ENCODE measurements around the gene AIFM1.

AIFM1 gene

DNA sequence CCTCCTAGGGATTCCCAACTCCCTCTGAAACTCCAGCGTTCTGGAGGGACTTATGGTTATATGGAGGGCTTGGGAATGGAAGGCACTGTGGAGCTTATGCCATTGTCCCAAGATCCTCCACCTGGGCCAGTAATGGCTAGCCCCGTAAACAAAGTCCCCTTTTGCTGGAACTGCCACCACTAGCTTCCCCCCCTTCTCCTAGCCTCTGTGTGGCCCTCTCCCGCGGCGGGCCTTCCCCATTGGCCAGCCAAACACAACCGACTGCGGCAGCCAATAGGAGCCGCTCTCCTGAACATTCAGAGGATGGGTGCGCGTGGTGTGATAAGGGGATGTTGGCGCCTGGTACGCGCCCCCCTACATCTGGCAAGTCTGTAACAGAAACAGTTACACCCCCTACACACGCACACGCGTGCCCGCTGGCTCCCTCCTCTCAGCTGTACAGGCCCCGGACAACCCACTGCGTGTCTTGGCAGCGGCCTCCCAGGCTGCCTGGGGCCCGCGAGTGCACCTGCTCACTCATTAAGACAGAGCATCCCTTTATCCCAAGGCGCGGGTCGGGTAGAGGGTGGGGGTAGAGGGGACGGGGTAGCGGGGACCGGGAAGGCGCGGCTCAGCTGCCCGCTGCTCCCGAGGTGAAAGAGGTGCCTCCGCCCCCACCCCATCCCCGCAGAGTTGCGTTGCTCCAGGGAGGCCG, 5.3 kb upstream of the AIFM1 start:
- peak in 13 of 14 donors; percentile 18 to 87 (median 75) for DNase-seq

DNA sequence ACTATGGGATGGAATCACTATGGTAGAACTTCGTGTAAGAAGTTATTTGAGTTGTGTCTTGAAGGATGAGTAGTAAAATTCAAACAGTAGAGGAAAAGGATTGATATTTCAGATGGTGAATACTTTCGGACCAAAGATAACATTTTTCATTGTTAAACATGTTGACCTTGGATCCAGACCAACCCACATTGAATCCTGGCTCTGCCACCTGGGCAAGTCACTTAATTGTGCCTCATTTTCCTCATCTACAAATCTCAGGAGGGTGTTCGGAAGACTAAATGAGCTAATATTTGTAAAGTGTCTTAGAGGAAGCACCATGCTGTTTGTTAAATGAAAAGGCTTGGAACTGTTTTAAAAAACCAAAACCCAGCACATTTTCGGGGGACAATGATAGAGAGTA, 1.4 kb upstream of the AIFM1 start:
- no peak for DNase-seq

DNA sequence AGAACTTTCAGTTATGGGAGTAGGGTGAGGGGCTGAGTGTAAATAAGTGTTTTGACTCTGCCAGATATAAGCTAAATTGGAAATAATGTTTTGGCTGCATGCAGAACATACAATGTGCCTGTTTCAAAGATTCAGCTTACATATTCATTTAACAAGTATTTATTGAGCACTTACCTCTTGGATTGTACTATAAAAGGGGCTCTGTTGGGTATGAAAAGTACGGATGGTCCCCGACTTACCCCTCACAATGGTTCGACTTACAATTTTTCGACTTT, 799 bp upstream of the AIFM1 start:
- DNase-seq = no peak

DNA sequence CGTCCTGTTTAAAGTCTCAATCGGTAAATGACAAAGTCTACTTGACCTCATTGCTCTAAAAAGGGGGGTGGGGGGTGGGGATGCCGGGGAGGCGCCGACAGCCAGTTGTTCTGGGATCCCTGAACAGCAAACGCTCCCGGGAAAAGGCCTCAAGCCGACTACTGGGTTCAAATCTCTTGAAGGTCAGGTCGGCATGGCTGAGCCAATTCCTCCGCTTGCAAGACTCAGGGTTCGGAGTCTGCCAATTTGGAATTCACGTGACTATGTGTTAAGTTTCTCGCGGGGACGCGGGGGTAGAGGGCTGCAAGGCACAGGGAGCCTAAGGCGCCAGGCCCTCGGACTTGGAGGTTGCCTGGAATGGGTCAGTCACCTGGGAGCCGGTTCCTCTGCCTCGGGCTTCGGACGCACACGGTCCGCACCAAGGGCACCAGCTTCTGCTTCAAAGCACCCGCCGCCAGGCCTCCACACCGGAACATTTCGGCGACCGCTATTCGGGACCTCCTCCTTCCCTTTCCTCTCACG, 399 bp downstream of the AIFM1 start:
- DNase-seq = peak in 2 of 14 donors; percentile 53 to 57

DNA sequence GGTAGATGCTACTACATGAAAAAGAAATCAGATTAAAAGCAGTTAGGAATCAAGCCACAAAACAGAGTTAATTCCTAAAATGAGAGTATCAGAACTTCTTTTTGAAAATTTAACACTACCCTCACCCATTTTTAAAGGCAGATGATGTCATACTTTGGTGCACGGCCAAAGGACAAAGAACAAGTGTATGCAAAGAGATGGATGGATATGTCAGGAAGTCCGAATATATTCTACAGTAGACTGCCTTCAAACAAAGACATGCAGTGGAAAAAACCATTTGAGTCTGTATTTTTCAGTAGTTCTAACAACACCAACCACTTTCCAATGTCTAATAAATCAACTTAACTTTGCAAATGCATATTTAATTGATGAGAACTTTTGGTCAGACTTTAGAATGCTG, 2.2 kb downstream of the AIFM1 start:
- DNase-seq = no peak

DNA sequence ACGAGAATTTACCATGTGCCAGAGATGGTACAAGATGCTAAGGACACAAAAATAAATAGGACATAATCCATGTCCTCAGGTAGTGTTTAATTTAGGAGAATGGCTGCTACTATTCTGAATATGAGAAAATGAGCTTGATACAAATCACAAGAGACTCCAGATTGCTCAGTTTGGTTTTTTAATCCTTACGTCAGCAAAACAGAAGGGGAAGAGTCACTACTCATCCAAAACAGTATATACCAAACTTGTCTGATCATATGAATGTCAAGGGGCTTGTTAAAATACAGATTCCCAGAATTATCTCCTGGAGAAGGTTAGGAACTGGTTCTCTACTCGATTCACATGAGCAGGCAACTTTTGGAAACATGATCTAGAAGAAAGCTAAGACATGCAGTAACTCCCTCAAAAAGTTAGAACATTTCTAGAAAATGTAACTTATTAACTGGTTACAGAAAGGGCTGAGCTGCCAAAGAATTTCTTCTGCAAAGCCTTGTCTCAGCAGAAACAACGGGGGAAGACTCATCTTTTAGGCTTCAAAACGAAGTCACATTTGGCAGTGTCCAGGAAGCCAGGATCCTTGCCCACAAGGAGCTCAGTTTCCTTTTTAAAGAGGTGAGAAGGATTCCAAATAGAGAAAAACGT, 3.4 kb downstream of the AIFM1 start:
- no peak for DNase-seq

DNA sequence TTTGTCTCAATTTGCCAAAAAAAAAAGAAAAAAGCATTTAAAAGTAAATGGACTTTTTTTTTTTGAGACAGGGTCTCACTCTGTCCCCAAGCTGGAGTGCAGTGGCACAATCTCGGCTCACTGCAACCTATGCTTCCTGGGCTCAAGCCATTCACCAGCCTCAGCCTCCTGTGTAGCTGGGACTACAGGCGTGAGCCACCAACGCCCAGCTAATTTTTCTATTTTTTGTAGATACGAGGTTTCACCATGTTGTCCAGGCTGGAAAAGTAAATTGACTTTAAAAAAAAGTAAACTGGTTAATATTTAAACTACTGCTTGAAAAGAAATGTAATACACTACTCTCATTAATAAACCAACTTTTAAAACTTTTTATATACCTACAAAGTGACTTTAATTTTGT, 5.9 kb downstream of the AIFM1 start:
- no peak for DNase-seq

DNA sequence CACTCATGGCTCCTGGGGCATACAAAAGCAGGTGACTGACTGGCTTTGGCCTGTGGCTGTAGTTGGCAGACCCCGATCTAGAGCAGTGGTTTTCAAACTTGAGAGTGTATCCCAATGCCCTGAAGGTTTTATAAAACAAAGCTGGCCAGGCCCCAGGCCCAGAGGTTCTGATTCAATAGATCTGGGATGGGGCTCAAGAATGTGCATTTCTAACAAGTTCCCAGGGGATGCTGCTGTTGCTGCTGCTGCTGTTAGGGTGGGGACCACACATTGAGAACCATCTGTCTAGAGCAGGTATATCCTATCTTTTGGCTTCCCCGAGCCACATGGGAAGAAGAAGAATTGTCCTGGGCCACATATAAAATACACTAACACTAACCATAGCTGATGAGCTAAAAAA, 7.3 kb downstream of the AIFM1 start:
- no peak for DNase-seq

DNA sequence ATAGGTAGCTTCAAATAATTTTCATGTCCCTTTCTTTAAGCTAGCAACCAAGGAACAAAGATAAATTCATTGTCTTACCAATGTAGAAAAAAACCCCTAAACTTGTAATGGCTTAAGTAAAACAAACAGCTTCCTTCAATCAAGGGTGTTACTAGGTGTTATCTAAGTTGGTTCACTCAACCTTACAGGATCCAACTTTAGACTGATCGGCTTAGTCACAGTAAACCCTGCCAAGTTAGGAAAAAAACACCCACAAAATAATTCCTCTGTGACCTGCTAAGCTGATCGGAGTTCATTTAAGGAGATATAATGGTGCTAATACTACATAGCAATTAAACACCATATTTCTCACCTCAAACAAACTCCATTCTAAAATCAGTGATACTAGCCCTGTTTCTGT, 10.1 kb downstream of the AIFM1 start:
- no peak for DNase-seq

DNA sequence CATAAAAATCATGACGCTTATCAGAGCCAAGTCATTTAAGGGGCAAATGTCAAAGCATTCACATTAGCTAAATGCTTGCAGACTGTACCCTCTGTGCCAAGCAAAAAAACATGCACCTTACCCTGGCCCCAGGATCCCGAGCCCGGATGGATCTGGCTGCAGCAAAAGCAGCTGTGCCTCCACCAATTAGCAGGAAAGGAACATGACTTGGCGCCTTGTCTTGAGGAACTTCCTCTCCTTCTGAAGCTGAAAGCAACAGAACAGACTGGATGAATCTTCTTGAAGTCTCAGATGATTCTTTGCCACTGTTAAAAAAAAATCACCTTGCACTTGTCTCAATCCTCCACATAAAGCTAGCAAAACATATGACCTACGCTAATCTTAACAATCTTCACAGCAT, 18.0 kb downstream of the AIFM1 start:
- DNase-seq = no peak

DNA sequence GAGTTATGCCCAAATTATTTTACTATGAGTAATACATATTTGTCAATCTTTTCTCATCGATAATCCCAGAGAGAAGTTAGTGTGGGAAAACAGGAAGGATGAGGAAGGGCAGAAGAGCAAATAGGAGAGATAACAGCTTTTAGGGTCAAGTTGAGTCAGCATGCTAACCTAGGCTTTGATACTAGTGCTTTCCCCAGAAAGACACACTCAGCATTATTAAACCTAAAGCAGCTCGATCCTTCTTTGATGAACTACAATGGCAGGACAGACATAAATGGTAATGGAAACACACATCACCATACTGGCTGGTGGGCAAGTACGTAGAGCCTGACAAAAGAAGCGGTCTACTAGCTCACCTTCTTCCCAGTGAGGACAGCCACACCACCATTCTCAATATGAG, 20.5 kb downstream of the AIFM1 start:
- no peak for DNase-seq

DNA sequence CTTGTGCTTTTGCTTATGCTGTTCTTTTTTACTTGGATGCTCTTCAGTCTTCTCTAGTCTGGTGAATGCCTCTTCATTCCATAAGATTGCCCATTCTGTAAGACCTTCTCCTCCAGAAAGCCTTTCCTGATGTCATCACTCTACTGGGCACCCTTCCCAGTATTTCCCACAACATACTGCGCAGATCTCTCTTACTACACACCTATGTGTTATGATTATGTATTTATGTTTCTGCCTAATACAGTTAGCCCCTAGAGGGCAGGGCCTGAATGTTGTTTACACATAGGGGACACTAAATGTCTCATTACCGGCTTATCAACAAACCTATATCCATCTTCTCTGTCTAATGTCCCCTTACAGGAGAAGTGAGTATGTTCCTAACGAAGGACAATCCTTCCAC, 21.1 kb downstream of the AIFM1 start:
- DNase-seq = peak in 1 of 14 donors; percentile 5

DNA sequence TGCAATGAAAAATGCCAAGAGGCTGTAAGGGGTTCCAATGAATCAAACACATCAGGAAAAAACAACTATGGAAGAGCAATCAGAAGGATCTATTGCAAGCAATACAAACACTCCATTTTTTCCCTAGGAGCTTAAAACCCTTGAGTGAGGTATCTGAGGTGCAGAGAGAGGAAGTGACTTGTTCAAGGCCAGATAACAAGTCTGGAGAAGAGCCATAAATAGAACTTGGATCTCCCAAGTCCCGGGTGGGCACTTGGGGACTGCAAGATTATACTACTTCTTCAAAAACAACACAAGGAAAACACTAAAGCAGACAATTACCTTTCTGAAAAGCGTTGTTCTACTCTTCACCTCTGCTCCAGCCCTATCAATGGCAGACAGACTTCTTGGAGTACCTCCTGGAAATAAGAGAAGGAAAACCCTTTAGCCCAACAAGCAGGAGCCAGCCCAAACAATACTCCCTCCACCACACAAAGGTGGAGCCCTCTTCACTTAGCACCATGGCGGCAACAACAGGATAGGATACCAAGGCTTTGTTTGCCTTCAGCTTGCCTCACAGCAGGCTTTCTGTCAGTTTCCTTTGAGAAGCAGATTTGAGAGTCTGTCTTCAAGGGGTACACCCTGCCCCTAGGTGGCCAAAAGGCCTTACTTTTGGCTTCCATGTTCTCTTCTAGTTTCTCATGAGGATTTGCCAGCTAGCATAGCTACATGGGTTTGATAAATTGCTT, 26.0 kb downstream of the AIFM1 start:
- DNase-seq = no peak

DNA sequence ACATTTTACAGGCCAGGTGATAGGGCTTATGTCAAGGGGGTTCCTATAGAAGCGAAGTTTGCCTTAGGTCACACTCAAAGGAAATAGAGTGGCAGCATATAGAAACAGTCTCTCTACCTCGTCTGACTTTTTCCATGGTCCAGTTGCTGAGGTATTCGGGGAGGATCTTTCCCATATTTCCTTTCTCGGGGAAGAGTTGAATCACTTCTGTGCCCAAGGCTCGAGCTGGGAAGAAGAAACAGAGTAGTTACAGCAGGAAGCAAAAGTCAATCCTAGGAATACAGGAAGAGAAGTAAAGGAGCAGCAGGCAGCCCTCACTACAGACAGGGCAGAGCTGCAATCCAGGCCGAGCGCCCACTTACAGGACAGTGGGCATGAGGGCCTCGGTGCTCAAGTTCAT, 28.7 kb downstream of the AIFM1 start:
- no peak for DNase-seq

DNA sequence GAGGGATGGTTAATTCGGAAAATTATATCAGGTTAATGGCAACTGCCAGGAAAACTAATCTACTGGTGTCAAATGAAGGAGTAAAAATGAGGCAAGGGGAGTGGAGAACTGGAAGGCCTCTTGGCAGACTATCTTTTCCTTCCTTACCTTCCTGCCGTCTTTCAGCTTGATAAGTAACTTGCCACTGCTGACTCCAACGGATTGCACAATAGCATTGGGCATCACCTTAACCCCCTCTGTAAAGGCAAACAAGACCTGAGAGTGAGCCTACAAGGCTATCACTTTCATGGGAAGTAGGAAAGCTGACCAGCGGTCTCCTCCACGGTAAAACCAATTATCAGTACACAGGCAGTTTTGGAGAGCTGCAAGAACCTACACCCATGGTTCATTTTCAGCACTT, 29.1 kb downstream of the AIFM1 start:
- no peak for DNase-seq

DNA sequence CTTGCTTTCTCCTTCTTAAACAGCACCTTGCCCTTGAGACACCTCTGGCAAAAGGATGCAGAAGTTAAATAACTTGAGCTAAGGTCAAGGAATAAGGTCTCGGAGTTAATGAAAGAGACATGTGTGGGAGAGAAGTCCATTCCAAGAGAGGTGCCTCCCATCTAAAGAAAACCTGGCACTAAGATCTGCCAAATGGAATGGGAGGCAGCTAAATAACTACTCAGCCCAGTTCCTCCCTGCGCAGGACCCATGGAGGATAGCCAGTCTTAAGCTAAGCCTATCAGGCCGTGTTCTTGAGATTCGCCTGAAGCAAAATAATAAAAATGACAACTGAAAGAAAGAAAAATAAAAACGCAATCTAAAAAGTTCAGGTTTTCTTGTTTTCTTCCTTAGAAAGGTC, 34.7 kb downstream of the AIFM1 start:
- DNase-seq = no peak

DNA sequence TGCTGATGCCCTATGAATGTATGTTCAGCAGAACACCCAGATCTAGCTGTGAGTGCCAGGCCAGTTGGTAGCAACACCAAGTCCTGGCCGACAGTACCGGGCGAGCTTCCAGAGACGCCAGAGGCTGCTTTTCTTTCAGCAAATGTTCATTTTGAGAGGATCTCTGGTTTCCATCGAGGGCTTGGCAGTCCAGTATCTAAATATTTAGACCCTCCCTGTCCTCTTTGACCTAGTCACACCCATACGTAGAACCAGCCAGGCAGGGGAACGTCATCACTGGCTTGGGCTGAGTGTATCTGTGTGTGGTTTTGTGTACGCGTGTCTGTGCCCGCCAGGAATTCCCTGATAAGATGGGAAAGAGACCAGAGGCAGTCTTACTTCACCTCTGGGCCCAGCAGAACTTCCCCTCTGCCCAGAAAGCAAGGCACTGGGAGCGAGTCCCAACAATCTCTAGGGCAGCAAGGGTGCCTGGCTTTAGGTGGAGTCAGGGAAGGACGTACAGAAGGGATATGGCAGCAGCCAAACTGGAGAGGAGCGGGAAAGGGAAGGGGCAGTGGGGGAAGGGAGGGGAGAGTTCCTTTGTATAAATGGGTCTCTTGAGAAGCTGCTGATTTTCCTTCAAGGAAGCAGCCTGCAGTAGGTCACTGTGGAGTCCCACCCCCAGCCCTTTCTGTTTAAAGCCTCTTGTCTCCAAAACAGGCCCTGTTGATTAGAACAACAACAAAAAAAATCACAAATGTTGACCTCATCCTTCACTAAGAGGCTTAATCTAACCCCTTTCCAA, 40.4 kb downstream of the AIFM1 start:
- DNase-seq = peak in 2 of 14 donors; percentile 3 to 46

DNA sequence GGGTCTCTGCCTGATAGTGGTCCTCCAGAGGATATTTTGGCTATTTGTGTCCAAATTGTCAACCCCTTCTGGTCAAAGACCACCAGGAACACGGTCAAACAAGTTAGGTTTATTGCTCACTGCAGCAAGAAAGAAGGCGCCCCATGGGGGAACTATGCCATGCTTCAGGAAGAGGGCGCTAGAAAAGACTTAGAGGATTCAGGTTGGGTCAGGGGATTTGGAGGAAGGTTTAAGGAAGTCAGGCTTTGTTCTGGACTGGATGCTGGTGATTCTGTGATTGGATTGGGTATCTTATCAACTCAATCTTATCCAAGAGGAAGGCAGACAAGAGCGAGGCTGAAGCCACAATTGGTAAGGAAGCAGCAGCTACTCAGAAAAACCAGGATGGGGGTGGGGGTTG, 41.1 kb downstream of the AIFM1 start:
- no peak for DNase-seq

DNA sequence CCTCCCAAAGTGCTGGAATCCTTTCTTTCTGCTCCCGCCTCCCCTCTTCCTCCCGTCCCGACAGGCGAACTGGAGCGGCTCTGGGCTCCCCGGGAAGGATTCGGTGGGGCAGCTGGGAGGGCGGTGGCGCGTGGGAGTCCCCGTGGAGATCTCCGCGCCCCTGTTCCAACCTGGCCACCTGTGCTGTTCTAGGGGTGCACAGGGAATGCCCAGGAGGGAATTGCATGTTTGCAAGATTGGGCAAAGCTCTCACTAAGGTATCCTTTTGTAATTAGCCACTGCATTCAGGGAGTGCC, 44.2 kb downstream of the AIFM1 start:
- DNase-seq = no peak

DNA sequence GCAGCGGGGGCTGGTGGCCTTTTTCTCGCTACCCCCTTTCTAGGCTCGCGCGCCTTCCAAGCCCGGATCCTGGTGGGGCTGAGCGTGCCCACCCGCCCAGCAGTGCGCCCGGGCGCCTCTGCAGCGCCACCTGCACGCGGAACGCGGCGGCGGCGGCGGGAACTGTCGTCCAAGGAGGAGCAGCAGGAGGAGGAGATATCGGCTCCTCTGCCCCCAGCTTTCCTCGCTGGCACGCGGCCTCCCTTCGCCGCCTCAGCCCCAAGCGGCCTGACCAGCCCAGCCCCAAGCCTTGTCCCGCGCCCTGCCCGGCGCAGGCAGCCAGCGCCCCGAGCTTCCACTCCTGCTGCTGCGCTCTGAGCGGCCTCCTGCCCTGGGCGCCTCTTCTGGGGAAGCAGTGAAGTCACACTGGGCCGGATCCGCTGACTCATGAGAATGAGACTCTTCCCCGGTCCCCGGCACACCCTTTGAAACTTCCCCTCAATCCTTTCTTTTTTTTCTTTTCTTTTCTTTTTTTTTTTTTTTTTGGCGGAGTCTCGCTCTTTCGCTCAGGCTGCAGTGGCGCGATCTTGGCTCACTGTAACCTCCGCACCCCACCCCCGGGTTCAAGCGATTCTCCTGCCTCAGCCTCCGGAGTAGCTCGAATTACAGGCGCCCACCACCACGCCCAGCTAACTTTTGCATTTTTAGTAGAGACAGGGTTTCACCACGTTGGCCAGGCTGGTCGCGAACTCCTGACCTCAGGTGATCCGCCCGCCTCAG, 44.7 kb downstream of the AIFM1 start:
- peak in 10 of 14 donors; percentile 3 to 65 (median 42) for DNase-seq

DNA sequence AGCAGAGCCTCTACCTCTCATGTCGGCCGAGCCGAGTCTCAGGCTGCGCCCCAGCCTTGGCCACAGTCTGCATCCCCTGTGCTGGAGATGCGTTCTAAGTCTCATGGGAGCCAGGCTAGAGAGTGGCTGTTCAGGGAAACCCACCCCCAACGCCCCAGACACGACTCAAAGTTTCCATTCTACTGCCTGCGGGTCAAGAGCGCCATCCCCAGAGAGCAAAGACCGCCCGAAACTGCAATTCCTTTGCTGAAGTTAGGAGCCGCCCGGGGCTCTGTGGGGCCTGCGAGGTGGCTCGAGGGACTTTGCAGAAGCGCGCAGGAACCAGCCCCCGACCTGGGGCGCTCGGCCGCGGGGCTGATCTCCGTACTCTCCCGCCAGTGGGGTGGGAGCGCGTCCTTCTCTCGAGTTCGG, 45.3 kb downstream of the AIFM1 start:
- no peak for DNase-seq

DNA sequence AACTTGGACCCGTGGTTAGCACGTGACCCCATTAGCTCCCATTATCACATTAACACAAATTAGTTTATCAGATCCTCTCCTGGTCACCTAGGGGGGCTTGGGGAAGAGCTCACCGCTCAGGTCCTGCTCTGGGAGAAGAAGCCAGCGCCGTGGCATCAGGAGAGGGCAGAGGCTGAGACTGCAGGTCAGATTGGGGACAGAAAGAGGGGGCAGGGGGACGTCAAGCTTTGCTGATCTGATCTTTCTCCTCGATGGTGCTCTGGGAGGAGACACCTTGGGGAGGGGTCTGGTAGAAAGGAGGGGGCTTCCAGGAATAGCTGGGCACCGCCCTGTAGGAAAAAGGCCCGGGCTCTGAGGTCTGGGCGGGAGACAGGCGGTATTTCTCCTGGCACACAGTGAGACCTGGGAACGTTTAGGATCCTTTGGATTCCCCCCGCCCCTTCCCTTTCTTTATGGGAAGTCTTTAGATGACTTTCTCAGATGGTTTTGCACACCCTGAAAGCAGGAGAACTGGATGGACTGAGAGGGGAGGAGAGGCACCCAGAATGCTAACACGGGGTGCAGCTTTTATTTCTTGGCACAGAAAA, 46.2 kb downstream of the AIFM1 start:
- no peak for DNase-seq

Measured in C1 segment of cervical spinal cord (tissue), 14 donors.